SK-MEL-5 (cell line): ENCODE measurements around the gene FCHSD1. TPM values are rescaled to one million over a fixed set of nuclear protein-coding genes. Genes with fewer than 3 reads are reported as not detected.
"Not testable (repeated sequence)": the region's sequence is repeated elsewhere in the genome, so short reads cannot be mapped to it uniquely, and the experiment has no call there.

Experiments used
- DNase-seq: peaks from one replicate; pipeline ENCODE4 v3.0.0-alpha.2; 2016; ENCODE audit warnings: low read depth, low spot score
- in situ Hi-C: cut with HindIII; loops from 2 replicates; pipeline ENCODE4 v1.10.0; 2016; ENCODE audit warnings: low sequenced_read_pairs, high pct_unique_total_duplicates, low pct_unique_long_range_greater_than_20kb
- total RNA-seq: library from RNA; depleted of rRNA; stranded (reverse); fragments of >200 nt; shearing (Covaris generic); gene quantifications from 2 replicates; pipeline ENCODE4 v1.2.3, GENCODE V29; 2014

FCHSD1 gene
- total RNA-seq, 1 experiment from 2014 or later, result 12.6 TPM

DNA sequence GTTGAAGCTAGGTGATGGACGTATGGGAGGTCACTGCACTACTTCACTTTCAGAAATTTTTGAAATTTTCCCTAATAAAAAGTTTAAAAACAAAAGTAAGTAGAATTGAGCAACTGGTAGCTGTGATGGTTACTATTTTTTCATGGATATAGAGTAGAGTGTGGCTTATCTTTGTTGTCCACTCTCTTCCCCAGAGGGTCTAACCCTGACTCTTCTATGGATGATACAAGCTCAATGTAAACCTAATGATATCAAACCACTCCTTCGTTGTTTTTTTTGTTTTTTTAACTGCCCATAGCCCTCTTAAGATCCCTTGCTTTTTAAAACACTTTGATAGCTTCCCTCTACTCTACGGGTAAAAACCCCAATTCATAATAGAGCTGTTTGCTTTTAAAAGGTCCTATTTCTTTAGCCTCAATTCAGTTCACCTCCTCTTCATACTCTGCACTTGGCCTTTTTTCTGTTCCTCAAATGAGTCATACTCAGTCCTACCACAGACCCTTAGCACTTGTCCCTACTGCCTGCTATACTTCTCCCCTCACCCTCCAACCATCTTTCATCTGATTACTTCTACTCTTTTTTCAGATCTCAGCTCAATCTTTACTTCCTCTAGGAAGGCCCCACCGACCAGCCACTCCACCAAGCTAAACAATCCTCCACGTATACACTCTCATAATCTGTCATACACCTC lies 17.2 kb downstream of the FCHSD1 start:
- DNase-seq, result no peak
- in situ Hi-C loops, result no loop called here

DNA sequence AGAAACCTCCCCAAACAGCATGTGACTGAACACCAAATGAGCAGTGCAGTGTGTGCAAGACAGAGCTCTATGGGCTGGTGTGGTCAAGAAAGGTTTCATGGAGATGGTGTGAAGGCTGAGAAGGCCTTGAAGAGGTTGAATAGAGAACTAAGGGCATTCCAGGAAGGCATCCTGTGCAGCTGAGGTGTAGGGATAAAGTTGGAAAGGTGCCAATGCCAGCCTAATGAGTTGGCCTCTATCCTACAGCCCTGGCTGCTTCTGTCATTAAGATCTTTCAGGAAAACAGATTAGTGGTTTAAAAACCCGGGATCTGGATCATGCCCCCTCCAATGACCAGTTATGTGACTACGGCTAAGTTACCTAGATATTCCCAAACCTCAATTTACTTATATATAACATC lies 18.6 kb downstream of the FCHSD1 start:
- no peak for DNase-seq

DNA sequence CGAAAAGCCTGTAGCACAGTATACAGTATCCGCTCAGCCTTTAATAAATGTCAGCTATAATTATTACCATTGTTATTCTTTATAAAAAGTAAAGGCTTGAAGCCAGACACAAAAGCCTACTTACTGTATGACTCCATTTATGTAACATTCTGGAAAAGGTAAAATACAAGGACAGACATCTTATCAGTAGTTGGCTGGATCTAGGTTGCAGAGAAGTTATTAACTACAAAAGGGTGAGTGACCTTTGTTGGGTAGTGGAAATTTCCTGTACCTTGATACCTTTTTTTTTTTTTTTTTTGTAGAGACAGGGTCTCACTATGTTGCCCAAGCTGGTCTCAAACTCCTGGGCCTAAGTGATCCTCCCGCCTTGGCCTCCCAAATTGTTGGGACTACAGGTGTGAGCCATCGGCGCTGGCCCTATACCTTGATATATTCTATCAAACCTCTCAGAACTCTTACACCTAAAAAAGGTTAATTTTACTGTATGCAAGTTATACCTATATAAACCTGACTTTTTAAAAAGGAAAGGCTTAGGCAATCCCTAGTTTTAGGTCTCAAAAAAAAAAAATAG lies 20.6 kb downstream of the FCHSD1 start:
- in situ Hi-C loops, result no loop called here

More for the DNA sequence above, 18.6 kb downstream of the FCHSD1 start:
- in situ Hi-C loops, result no loop called here

DNA sequence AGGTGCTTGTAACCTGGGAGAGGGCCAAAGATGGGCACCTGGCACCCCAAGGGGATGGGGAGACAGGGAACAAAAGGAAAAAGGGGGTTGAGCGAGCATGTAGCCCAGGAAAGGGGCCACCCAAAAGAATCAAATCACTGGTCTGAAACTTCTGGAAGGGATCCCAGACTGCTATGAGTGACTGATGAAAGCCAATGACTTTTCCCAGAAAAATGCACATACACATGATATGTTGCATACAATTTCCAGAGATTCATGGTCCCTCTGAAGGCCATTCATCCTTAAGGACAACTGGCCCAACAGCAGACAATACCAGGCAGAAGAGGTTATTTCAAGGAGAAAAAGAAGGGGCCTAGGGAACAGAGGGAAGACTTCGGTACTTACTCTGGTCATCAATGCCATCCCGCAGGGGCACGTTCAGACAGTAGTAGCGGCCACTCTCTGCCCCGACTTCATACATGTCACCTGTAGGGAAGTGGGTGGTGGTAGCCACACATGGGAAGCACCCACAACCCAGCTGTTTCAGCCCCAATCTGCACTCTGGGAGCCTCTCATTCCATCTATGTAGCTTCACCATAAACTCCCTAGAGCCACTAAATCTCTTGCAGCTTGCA lies 22.9 kb downstream of the FCHSD1 start:
- DNase-seq, result no peak
- in situ Hi-C loops, result no loop called here

More for the DNA sequence above, 20.6 kb downstream of the FCHSD1 start:
- no peak for DNase-seq

DNA sequence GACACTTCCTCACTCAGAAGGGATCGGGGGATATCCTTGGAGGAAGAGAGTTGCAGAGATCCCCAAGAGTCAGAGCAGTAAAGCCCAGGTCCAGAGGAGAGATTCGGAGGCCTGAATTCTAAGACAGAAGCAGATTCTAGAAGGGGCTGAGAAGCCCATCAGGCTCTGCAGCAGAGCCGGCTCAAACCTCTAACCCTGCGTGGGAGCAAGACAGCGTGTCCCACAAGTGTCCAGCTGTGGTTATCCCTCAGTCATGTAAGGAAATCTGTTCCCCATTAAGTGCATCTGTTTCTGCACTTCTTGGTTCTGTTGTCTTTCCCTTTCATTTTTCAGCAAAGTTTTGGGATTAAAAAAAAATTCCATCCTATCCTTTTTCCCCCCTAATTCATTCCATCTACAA lies 27.6 kb downstream of the FCHSD1 start:
- no peak for DNase-seq
- in situ Hi-C loops, result no loop called here

DNA sequence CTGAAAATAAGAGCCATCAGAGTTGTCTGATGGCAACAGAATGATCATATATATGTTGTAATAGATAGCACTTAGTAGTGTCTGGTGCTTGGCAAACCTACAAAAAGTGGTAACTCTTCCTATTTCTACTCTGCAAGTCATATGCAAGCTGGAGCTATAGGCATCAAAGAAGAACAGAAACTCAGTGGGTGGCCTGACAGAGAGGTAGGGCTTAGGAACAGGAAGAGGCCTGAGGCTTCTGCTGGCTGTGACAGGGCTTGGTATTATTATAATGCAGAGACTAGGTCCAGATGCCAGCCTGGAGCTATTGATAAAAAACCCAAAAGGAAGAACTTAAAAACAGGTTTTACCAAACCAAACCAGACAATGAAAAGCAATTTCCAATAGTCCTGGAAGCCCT lies 28.0 kb downstream of the FCHSD1 start:
- in situ Hi-C loops, result no loop called here
- DNase-seq, result no peak

DNA sequence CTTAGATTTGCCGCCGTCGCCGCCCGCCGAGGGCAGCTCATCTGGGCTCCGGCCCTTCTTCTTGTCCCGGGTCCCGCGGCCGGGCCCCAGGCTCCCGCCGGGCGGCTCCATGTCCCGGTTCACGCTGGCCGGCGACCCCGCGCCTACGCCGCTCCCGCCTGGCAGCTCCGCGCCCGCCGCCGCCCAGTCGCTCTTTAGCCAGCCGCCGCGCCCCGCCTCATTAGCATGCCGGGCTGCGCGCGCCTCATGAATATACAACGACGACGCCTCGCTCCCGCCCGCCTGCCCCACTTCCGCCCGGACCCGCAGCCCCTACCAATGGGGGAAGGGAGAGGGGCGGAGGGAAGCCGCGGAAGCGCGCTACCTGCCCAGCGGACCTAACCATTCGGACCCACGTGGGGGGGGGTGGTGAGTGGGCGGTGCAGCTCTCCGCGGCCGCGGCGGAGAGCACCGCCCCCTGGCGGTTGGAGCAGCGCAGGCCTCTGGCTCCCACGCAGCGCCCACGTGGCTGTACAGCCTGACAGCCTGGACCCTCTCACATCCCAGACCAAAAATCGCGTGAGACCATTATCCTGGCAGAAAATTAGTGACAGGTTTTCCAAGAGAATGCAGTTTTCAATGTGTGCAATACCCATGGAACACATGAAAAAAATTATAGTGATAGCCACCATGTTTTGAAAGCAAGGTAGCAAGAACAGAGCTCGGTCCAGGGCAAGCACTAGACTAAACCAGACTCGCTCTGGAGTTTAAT lies 32.2 kb downstream of the FCHSD1 start, which contains the start of gene DIAPH1:
Gene DIAPH1 (minus strand): TSS at position 197 of the 751 bp plus-strand sequence. CDS start 86 bp downstream, at position 111.
- in situ Hi-C loops, result no loop called here
- DNase-seq, result peak; percentile 97

DNA sequence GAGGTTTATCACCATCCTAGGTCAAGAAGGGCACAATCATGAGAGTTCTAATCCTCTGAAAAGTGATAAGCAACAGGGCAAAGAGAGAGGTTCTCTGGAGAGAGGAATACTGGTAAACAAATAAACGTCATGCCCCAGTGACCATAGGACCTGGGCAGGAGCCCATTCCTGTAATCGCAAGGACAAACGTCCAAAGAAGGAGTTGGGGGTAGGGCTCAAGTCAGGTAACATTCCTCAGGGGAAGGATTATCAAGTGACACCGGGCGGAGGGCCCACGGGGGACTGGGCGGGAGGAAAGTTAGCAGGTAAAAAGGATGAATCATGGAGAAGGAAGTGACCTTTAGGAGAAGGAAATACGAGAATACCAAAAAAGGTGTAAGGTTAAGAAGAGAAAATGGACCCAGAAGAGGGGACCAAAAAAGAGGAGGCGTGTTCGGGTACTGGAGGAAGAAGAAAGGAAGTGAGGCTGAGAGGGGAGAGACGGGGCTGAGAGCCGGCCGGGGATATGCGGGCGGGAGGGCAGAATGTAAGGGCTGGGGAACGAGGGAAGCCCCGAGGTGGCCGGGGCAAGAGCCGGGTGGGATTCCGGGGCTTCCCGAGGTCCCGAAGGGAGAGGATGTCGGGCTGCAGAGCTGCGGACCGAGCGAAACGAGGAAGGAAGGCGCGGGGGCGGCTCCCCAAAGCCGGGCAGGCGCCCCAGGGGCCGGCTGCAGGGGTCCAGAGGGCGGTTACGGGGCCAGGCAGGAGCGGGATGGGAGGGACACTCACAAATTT lies 33.0 kb downstream of the FCHSD1 start:
- in situ Hi-C loops, result no loop called here
- peak; percentile 43 for DNase-seq

DNA sequence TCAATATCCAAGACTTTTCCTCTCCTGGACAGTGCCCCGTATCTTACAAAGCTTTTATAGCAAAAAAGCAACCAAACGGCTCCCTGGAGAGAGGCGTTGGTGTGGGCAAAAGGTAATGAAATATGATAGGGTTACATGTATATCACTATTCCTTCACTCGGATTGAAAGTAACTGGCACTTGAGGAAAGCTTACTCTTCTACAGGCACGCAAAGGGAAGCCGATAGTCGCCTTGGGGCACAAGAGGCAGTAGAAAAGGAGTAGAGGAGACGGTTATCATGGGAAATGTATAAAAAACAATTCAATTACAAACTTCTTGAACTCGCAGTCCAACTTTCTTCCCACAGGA lies 33.6 kb downstream of the FCHSD1 start:
- peak; percentile 13 for DNase-seq
- in situ Hi-C loops, result no loop called here

DNA sequence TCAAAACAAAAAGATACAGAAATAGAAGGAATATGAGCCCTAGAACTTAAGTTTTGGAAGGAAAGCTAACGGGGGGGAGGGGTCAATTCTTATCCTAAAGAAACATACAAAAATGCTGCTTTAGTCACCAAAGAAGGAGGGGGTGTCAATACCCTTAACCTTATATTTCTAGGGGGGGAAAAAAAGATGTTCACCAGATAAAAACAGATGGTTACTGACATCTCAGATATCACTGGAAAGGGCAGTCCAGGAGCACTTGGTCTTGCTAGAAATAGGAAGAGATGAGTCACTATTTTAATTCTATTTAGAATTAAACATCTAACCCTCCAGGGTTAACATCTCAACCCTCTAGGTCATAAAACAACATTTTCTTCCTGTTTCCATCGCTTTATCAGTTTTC lies 34.1 kb downstream of the FCHSD1 start:
- in situ Hi-C loops, result no loop called here
- DNase-seq, result no peak

DNA sequence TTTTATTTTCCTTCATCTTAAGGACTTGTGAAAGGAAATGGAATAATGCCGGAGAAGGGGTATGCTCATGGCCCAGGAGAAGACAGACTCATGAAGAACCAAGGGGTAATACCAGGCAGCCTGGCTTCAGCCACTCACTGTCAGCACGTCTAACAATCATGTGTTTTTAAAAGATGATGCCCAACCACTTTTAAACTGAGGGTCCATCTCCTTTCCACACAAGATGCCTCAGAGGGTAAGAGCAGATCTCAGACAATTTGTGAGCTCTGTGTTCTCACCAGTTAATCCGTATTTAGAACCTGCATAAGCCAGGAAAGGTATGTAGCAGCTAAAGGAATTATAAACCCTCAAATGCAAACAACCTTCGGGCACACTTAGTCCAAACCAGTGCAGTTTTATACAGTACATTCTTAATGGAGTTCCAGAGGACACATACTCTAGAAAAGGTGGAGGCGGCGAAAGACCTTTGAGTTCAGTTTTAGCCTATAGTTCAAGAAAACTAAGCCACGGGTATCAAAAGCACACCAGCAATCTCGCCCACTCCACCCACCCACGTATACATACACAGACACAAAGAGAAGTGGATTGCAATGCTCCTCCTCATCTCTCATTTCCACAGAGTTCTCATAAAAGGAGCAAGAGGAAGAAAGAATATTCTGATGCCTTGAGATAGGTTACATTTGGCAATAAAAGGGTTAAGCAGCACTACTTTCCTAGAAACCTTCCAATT lies 35.1 kb downstream of the FCHSD1 start:
- DNase-seq, result no peak
- in situ Hi-C loops, result no loop called here

DNA sequence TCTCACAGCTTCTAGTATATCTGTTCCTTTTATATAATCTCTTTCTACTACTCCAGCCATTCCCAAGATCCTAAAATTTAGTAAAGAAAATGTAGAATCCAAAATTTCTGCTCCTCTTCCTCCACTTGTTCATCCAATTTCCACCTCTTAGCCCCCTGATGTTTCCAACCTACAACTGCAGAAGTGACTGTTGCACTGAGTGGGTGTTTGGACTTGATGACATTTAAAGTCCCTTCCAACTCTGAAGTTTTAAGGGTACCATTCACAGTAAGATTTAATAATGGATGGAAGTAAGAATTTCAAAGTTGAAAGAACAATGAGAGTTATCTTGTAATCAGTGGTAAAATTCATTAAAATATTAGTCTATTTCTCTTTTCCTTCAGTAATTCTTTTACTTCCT lies 37.9 kb downstream of the FCHSD1 start:
- in situ Hi-C loops, result no loop called here
- DNase-seq, result no peak

DNA sequence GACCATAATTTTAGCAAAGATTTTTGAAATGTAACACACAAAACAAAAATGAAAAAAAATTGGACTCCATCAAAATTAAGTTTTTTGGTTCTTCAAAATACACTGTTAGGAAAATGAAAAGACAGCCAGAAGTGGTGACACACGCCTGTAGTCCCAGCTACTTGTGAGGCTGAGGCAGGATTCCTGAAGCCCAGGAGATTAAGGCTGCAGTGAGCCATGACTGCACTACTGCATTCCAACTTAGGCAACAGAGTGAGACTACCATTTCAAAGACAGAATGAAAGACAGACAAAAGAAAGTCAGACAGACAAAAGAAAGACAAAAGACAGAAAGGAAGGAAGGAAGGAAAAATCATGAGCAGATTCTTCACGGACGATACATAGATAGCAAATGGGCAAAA lies 39.9 kb downstream of the FCHSD1 start:
- DNase-seq, result no peak
- in situ Hi-C loops, result no loop called here

DNA sequence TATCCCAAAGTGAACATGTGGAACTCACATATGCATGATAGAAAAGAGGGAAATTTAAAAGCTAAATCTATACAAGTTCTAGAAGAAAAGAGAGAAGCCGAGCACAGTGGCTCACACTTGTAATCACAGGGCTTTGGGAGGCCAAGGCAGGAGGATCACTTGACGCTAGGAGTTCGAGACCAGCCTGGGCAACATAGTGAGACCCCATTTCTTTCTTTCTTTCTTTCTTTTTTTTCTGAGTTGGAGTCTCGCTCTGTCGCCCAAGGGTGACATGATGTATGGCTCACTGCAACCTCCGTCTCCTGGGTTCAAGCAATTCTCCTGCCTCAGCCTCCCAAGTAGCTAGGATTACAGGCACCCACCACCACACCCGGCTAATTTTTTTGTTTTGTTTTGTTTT lies 41.3 kb downstream of the FCHSD1 start:
- DNase-seq, in situ Hi-C loops: not testable (repeated sequence)

DNA sequence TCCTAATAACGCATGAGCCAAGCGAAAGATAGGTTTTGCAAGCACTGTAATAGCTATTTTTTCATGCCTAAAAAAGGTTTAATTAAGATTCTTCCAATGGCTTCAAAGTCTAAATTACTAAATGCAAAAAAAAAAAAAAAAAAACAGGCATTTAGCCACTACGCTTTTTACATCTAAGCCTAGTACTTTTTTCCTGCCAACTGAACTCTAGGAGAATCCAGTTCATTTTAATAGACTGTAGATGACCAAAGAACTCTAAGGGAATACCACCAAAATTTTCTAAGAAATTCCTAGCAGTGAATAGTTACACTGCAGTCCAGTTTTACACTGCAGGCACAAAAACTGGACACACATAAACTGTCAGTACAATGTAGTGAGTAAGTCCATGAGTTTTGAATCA lies 42.2 kb downstream of the FCHSD1 start:
- no peak for DNase-seq
- in situ Hi-C loops, result no loop called here

DNA sequence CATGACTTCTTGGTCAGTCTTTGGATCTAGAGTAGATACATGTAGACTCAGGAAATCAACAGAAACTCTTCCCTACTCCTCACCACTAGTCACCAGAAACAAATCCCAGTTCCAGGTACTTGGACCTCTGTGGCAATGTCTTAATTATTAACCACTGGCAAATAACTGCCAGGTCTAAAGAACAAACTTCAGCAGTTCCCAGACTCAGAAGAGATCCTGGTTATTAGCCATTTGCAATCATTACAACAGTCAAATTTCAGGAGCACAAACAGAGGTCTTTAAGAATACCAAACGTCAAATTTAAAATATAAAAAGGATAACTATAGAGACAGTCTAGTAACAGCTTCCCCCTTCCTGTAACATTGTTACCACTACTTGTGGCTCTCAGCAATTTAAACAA lies 42.7 kb downstream of the FCHSD1 start:
- DNase-seq, result no peak
- in situ Hi-C loops, result no loop called here

DNA sequence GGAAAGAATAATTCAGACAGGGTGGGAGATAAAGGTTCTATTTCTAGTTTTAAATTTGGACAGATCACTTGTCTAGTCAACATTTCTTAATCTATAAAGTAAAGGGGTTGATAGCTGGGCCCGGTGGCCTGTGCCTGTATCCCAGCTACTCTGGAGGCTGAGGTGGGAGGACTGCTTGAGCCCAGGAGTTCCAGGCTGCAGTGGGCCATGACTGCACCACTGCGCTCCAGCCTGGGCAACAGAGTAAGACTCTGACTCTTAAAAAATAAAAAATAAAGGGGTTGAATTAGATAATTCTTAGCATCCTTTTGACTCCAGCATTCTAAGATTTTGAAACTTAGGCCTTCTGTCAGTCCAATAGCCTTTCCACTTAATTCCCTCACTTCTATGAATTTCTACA lies 43.2 kb downstream of the FCHSD1 start:
- in situ Hi-C loops, result no loop called here
- no peak for DNase-seq
